NCI-H82 treated with DMSO at 0.1 percent for 48 hours (cell line): ENCODE data around the gene DTD2.

Experiments used
- DNase-seq: peaks from one replicate; lab custom pipeline; 2025; ENCODE audit not compliant: unreplicated experiment; lab: John Stamatoyannopoulos, UW

DTD2 gene

GRCh38 chr14:31408421-31408820 lies 48.9 kb downstream of the DTD2 start:
- no peak for DNase-seq

GRCh38 chr14:31405599-31406232 lies 51.6 kb downstream of the DTD2 start:
- DNase-seq: no peak

- no peak for DNase-seq
Observed at GRCh38 chr14:31405106-31405505, 52.2 kb downstream of the DTD2 start.

- no peak for DNase-seq
Observed at GRCh38 chr14:31403707-31404106, 53.6 kb downstream of the DTD2 start.

GRCh38 chr14:31402764-31403439 lies 54.4 kb downstream of the DTD2 start:
- no peak for DNase-seq

GRCh38 chr14:31401369-31401932 lies 55.9 kb downstream of the DTD2 start:
- no peak for DNase-seq

- no peak for DNase-seq
Observed at GRCh38 chr14:31400031-31400638, 57.2 kb downstream of the DTD2 start.
